PC-9 (cell line): ENCODE results near the gene GJB1. TPM values are rescaled to one million over a fixed set of nuclear protein-coding genes. Genes with fewer than 3 reads are reported as not detected.

Experiments used
- Bru-seq: library from RNA; stranded (reverse); fragments of 400-500 nt; gene quantifications from one replicate; lab custom pipeline; 2021; lab: Mats Ljungman, UMichigan
- BruChase-seq, 2 experiments: library from RNA; stranded (reverse); fragments of 400-500 nt; gene quantifications; one replicate each; lab custom pipeline; 2021; lab: Mats Ljungman, UMichigan
- BruUV-seq: library from RNA; stranded (reverse); fragments of 400-500 nt; replicated peaks from 2 replicates; lab custom pipeline; 2021; lab: Mats Ljungman, UMichigan
- CTCF ChIA-PET: fragments of 300-600 bp; sonication (Branson Sonifier 250); formaldehyde crosslinking; loops from one replicate; lab custom pipeline; 2022; ENCODE audit warnings: antibody characterized with exemption; lab: Charles Lee
- POLR2A ChIA-PET: fragments of 300-600 bp; sonication (Branson Sonifier 250); formaldehyde crosslinking; loops from one replicate; lab custom pipeline; 2022; ENCODE audit warnings: antibody characterized with exemption; ENCODE audit not compliant: unreplicated experiment; lab: Charles Lee
- DNase-seq, 2 experiments: peaks; one replicate each; pipeline versions ENCODE4 v3.0.0 to v3.0.0-alpha.2; 2015 to 2022; ENCODE audit warnings: mixed read lengths in 1 of 2
- H2AFZ ChIP-seq: fragments of 200-600 bp; sonication (generic); 2 replicates; pipeline ENCODE4 v1.8.1; 2017; ENCODE audit warnings: antibody characterized with exemption
- H3F3A ChIP-seq: fragments of 200-600 bp; sonication (generic); 2 replicates; pipeline ENCODE4 v1.8.1; 2017; ENCODE audit warnings: antibody characterized with exemption, mild to moderate bottlenecking, low read depth; ENCODE audit not compliant: insufficient read depth
- H3K27ac ChIP-seq: fragments of 200-600 bp; sonication (generic); 2 replicates; pipeline ENCODE4 v1.6.1; 2016; ENCODE audit warnings: mixed run types
- H3K27me3 ChIP-seq: fragments of 200-600 bp; sonication (generic); 2 replicates; pipeline ENCODE4 v1.6.1; 2016; ENCODE audit warnings: low read depth, mixed run types; ENCODE audit not compliant: insufficient read depth
- H3K36me3 ChIP-seq: fragments of 200-600 bp; sonication (generic); 2 replicates; pipeline ENCODE4 v1.6.1; 2016; ENCODE audit warnings: low read depth, mixed run types
- H3K4me1 ChIP-seq: fragments of 200-600 bp; sonication (generic); replicated peaks from 2 replicates; pipeline ENCODE4 v1.6.1; 2016; ENCODE audit warnings: mixed run types; ENCODE audit not compliant: insufficient read depth
- H3K4me2 ChIP-seq: fragments of 200-600 bp; sonication (generic); 2 replicates; pipeline ENCODE4 v1.6.1; 2017; ENCODE audit warnings: mixed run types
- H3K4me3 ChIP-seq: fragments of 200-600 bp; sonication (generic); 2 replicates; pipeline ENCODE4 v1.6.1; 2016; ENCODE audit warnings: mixed run types
- H3K79me2 ChIP-seq: fragments of 200-600 bp; sonication (generic); 2 replicates; pipeline ENCODE4 v1.6.1; 2017; ENCODE audit warnings: low read depth, mixed run types
- H3K9me2 ChIP-seq: fragments of 200-600 bp; sonication (generic); 2 replicates; pipeline ENCODE4 v1.8.1; 2017; ENCODE audit warnings: mild to moderate bottlenecking; ENCODE audit not compliant: insufficient read depth
- H3K9me3 ChIP-seq: fragments of 200-600 bp; sonication (generic); 2 replicates; pipeline ENCODE4 v1.8.1; 2016; ENCODE audit warnings: low read depth; ENCODE audit not compliant: insufficient read depth
- H4K20me1 ChIP-seq: fragments of 200-600 bp; sonication (generic); 2 replicates; pipeline ENCODE4 v1.8.1; 2017; ENCODE audit not compliant: insufficient read depth
- CTCF ChIP-seq: fragments of 200-600 bp; sonication (generic); conservative IDR thresholded peaks from 2 replicates; pipeline ENCODE4 v1.6.1; 2017; ENCODE audit warnings: mixed run types, antibody characterized with exemption, mild to moderate bottlenecking, moderate library complexity
- EZH2 ChIP-seq: fragments of 200-600 bp; sonication (generic); IDR thresholded peaks from 2 replicates; pipeline ENCODE4 v1.8.0; 2017; ENCODE audit warnings: antibody characterized with exemption, low read depth
- intact Hi-C: fragments of 100-400 bp; cut with micrococcal nuclease; formaldehyde crosslinking; loops from one replicate; pipeline ENCODE4 v1.10.0; 2022; ENCODE audit not compliant: unreplicated experiment
- long read RNA-seq: library from polyadenylated mRNA; stranded (forward); transcript quantifications from one replicate; pipeline ENCODE4 v2.0.0, GENCODE V29; 2022
- total RNA-seq: library from RNA; stranded (reverse); gene quantifications from 2 replicates; pipeline ENCODE4 v1.2.3, GENCODE V29; 2021

The GJB1 gene
- total RNA-seq (not detected in 2 replicates), Bru-seq, nascent RNA (not detected), BruChase-seq, experiment 1, labeled RNA remaining after a 2-hour chase (not detected), BruChase-seq, experiment 2, labeled RNA remaining after a 6-hour chase (not detected)
- long read RNA-seq = 0 reads

- ChIA-PET CTCF (no interaction called here), POLR2A (no interaction called here)
- H3K79me2 ChIP-seq = no peaks in the 10 kb centered on the region
- no peak within 1 kb of the TSS for H3K4me2 ChIP-seq
- H3K27me3 ChIP-seq = no peaks in the 10 kb centered on the region
- no peaks in the 10 kb centered on the region for H4K20me1 ChIP-seq
- no peak for TF ChIP-seq EZH2
- TF ChIP-seq CTCF = no peak
- BruUV-seq = no TSS peak
- H3K4me1 ChIP-seq = no peaks in the 10 kb centered on the region
- no peaks in the 10 kb centered on the region for H3K9me3 ChIP-seq
- intact Hi-C loops = no loop called here
- no peak for DNase-seq
- no peaks in the 10 kb centered on the region for H3K36me3 ChIP-seq
- no peak within 1 kb of the TSS for H2AFZ ChIP-seq
- no peak within 1 kb of the TSS for H3K27ac ChIP-seq
- H3K9me2 ChIP-seq = no peaks in the 10 kb centered on the region
- H3F3A ChIP-seq = no peaks in the 10 kb centered on the region
- no peak within 1 kb of the TSS for H3K4me3 ChIP-seq
Observed at GRCh38 chrX:71222929-71223328, at the start of gene GJB1. Gene GJB1 (plus strand): TSS chrX:71223224. CDS start chrX:71223708, 484 bp downstream.

- Histone ChIP-seq H3K4me2 (no peak overlapping the region), H3K27me3 (no peaks in the 10 kb centered on the region), H3K9me3 (no peaks in the 10 kb centered on the region), H3K36me3 (no peaks in the 10 kb centered on the region), H4K20me1 (no peaks in the 10 kb centered on the region), H3K4me1 (no peaks in the 10 kb centered on the region), H3F3A (no peaks in the 10 kb centered on the region), H3K79me2 (no peaks in the 10 kb centered on the region), H3K9me2 (no peaks in the 10 kb centered on the region), H3K27ac (no peak overlapping the region), H3K4me3 (no peak overlapping the region), H2AFZ (no peak overlapping the region)
- CTCF ChIA-PET = no interaction called here
- TF ChIP-seq CTCF (no peak), EZH2 (no peak)
- intact Hi-C loops = loop anchor here (10.0 kb wide), 1 partner anchor 399 kb away; no protein-coding TSS in a partner anchor
- POLR2A ChIA-PET = no interaction called here
- DNase-seq = no peak
- BruUV-seq = no TSS peak
Observed at GRCh38 chrX:71173440-71173839, 49.6 kb upstream of the GJB1 start.

GRCh38 chrX:71174795-71175194, 48.2 kb upstream of the GJB1 start:
- Histone ChIP-seq H3F3A (no peaks in the 10 kb centered on the region), H3K27ac (no peak overlapping the region), H3K9me3 (no peaks in the 10 kb centered on the region), H3K4me2 (no peak overlapping the region), H3K27me3 (no peaks in the 10 kb centered on the region), H3K9me2 (no peaks in the 10 kb centered on the region), H3K4me1 (no peaks in the 10 kb centered on the region), H2AFZ (no peak overlapping the region), H3K4me3 (no peak overlapping the region), H4K20me1 (no peaks in the 10 kb centered on the region), H3K36me3 (no peaks in the 10 kb centered on the region), H3K79me2 (no peaks in the 10 kb centered on the region)
- DNase-seq = no peak
- POLR2A ChIA-PET = no interaction called here
- intact Hi-C loops = loop anchor here (10.0 kb wide), 1 partner anchor 400 kb away; no protein-coding TSS in a partner anchor
- BruUV-seq = no TSS peak
- CTCF ChIA-PET = no interaction called here
- TF ChIP-seq EZH2 (no peak), CTCF (no peak)
